GM19397 (cell line): ENCODE measurements around the gene LMO4.

Source experiments
- ATAC-seq: cut with Tn5 transposase; IDR thresholded peaks from one replicate; pipeline ENCODE4 v1.9.1; 2021; ENCODE audit warnings: mild to moderate bottlenecking, moderate library complexity; ENCODE audit not compliant: unreplicated experiment

LMO4 gene

GRCh38 chr1:87327376-87328271 lies 1.1 kb upstream of the LMO4 start:
- no peak for ATAC-seq

DNA sequence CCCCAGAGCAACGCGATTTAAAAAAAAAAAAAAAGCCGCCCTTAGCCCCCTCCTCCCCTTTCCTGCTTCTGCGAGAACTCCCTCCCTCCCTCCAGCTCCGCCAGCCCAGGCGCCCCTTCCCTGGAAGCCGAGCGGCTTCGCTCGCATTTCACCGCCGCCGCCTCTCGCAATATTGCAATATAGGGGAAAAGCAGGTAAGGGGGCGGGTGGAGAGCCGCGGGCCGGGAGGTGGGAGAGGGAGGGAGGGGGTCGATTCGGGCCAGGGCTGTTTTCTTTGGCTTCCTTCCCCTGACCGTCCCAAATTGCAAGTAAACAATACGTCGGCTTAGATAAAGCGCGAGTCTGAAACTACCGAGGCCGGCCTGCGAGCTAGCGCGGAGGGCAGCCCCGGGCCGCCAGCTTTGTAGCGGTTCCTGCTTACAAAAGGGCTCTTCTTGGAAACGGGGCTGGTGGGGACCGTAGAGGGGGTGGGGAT lies 408 bp downstream of the LMO4 start:
- ATAC-seq: no peak

DNA sequence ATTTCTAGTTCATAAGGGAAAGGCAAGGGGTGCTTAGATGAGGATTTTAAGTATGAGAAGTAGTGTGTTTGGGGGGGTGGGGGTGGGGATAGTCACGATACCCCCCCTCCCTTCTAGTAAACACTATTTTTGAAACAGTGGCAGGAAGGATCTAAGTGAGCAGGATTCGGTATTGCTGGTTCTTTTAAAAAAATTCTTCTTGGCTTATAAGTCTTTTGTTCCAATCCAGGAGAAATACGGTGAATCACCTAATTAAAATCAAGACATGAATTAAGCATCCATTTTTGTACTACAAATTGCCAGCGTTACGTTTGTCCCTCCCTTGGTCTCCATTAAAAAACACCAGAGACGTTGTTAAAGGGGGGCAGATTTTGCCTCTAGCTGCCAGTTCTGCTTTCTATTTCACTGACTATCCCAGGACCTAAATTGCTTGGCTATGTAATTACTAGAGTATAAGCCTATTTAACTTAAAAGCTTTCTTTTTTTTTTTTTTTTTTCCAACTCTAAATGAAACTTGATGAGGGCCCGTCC lies 911 bp downstream of the LMO4 start:
- no peak for ATAC-seq

- no peak for ATAC-seq
Measured at GRCh38 chr1:87330057-87330884, 1.6 kb downstream of the LMO4 start.

DNA sequence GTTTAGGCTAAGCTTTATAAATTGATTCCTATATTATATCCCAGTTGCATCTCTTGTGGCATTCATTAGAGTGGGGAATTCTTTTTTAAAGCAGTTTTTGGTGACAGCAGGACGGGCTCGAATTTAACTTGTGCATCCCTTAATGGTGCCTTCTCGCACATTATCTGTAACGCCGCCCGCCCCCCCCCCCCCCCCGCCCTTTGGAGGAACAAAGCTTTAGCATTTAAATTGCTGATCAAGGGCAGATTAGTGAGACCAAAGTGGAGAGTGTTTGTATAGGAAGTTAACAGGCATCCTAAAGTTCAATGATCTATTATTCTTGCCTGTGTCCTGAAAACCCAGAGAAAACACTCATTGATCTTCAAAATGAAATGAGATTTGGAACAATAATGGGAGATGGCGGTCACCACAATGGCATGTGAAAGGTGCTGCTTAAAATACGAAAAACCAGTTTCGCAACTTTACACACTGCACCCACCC lies 2.2 kb downstream of the LMO4 start:
- ATAC-seq: no peak

DNA sequence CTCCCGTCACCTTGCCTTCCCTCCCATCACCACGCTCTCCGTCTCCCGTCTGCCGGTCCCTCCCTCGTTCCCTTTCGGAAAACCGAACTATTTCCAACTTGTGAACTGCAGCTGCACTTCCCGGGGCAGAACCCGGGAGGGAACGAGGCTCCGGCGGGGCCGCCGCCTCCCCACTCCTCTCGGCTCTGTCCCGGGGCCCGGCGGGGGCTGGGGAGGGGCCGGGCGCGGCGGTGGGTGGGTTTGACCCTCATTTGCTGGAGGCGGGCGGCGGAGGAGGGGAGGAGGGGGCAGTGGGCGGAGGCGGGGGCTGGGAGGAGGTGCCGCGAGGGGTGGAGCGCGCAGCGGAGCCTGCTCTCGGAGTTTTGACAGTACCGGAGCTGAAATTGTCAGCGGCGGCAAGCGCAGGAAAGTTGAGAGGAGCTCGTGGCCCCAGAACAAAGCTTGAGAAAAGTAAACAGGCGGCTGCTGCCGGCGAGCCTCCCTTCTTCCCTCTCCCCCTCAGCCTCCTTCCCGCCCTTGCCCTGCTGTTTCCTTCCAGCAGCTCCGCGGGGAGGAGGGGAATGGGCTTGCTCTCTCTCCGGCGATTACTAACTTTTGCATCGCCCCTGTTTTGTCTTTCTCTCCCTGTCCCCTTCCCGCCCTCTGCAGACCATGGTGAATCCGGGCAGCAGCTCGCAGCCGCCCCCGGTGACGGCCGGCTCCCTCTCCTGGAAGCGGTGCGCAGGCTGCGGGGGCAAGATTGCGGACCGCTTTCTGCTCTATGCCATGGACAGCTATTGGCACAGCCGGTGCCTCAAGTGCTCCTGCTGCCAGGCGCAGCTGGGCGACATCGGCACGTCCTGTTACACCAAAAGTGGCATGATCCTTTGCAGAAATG lies 2.9 kb downstream of the LMO4 start:
- peak; percentile 14 for ATAC-seq

- no peak for ATAC-seq
Measured at GRCh38 chr1:87333692-87334347, 5.1 kb downstream of the LMO4 start.

DNA sequence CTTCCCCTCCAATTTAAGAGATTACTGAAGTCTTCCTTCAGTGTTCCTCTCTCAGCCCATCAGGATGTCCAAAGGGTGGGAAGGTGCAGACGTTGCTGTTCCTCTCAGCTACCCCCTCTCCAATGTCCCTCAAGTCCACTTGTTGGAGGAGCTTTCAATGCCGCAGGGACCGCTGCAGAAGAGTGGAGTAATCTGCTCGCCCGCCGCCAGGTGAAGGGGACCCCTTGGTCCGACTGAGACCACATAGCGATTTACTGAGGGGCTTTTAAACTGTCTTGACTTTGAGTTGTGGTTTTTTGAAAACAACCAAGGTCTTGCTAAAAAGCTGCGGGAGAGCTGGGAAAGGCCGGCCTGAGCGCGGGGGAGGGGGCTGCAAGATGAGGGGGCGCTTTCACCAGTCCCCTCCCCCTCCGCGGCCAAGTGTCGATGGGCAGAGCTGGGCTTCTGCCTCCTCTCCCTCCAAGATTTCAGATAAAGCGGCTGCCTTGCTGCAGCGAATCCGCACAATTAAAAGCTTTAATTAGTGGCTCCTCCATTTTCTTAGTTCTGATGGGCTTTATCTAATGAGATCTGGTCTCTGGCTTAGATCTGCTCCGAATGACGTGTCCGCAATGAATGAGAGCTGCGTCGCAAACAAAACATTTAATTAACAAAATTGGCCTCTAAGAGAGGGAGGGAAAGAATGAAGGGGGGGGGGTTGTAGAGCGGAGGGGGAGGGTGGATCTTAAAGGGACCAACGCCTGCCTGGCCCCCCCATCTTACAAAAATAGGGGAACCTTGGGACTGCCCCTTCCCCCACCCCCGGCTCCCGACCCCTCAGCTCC lies 5.9 kb downstream of the LMO4 start:
- ATAC-seq: no peak

DNA sequence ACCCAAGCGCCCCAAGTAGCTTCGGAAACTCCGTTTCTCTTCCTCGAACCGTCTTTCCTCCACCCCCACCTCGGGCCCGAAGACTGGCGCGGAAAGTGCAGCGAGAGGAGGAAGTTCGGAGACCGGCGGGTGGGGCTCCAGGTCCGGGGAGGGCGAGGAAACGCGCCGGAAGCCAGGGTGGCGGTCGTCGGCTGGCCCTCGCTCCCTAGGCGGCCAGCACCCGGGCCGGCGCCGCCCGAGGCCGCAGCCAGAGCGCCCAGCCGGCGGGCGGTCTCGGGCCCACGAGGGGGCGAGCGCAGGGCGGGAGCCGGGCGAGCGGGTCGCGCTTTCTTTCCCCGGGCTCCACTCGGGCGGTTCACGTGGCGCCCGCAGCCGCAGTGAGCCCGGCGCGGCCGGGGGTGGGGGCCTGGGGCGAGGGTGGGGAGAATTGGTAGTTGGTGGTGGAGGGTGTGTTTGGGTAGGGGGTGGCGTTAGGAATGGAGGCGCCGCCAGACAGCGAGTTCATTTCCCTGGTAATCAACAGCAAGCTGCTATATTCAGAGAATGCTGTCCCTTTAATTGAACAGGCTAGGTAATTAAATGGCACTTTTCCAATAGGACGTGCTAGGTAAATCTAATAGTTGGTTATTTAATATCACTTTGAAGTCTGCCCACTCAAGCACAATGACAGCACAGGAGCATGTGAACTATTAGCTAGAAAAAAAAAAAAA lies 6.7 kb downstream of the LMO4 start:
- peak; percentile 68 for ATAC-seq

- ATAC-seq: no peak
Measured at GRCh38 chr1:87336623-87337067, 8.0 kb downstream of the LMO4 start.

GRCh38 chr1:87337606-87338005 lies 8.9 kb downstream of the LMO4 start:
- ATAC-seq: no peak

GRCh38 chr1:87338566-87338965 lies 9.9 kb downstream of the LMO4 start:
- ATAC-seq: no peak

GRCh38 chr1:87344231-87344630 lies 15.6 kb downstream of the LMO4 start:
- ATAC-seq: no peak

- ATAC-seq: no peak
Measured at GRCh38 chr1:87346130-87346814, 17.6 kb downstream of the LMO4 start.

DNA sequence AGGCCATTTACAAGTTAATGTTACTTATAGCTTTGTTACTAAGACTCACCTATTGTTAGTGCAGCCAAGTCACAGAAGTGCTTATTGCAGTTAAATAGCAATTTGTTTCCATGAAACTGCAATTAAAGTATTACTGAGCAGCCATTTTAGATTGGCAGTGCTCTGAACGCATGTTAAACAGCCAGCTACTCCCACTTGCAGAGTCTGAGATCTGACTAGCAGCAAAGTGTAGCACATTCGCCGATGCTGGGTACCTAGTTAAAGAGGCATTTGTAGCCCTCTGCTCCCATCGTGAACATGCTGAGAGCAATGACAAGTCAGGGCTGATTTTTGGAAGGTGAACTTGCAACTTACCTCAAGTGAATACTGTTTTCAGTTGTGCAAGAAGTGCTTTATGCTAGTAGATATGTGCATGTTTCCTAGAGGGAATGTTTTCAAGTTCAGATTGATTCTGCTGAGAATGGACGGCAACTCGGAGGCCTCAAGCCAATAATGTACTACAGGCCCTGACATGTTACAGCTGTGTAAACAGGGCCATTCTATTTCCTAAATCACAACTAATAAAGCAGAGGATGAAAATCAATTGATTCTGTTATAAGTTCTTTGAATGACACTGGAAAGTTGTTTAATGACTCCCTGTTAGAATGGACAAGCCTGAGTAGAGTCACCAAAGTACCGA lies 19.8 kb downstream of the LMO4 start:
- ATAC-seq: no peak

DNA sequence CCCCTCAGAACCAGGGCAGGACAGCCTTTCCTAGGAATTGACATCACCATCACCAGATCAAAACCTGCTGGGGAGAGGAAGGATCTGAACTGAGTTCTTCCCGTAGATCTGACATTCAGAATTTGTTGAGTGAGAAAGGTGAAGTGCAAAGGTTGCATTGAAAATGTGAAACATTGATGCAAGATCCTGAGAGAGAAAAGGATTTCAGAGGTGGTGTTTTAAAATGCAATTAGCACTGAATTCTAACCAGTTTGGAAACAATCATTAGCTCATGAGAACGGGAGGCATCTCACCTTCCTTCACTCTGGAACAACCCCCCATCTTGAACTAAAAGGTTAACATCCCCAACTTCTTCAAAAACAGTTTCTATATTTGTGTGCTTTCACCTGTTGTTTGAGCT lies 20.4 kb downstream of the LMO4 start:
- ATAC-seq: no peak

DNA sequence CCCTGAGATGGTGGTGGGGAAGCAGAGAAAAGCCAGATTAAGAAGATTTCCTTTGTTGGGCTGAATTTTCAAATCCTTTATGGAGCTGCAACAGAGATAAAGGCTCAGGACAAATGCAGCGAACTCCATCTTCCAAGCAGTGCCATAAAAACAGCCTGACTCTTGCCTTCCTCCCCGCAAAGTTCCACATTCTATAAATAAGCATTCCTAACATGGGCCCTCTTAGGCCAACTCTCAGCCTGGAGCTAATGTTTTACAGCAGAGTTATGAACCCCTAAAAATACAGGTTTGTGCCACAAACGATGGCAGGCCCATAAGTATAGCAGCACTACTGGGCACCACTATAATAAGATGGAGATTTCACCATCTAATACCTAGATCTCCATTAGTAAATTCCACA lies 27.2 kb downstream of the LMO4 start:
- ATAC-seq: no peak
